HG02981 (cell line): ENCODE results near the gene RBMS2.

Experiments used
- ATAC-seq: cut with Tn5 transposase; IDR thresholded peaks from one replicate; pipeline ENCODE4 v1.9.1; 2021; ENCODE audit warnings: mild to moderate bottlenecking, moderate library complexity; ENCODE audit not compliant: unreplicated experiment

The RBMS2 gene

GRCh38 chr12:56578983-56579546 lies 57.4 kb downstream of the RBMS2 start:
- no peak for ATAC-seq

DNA sequence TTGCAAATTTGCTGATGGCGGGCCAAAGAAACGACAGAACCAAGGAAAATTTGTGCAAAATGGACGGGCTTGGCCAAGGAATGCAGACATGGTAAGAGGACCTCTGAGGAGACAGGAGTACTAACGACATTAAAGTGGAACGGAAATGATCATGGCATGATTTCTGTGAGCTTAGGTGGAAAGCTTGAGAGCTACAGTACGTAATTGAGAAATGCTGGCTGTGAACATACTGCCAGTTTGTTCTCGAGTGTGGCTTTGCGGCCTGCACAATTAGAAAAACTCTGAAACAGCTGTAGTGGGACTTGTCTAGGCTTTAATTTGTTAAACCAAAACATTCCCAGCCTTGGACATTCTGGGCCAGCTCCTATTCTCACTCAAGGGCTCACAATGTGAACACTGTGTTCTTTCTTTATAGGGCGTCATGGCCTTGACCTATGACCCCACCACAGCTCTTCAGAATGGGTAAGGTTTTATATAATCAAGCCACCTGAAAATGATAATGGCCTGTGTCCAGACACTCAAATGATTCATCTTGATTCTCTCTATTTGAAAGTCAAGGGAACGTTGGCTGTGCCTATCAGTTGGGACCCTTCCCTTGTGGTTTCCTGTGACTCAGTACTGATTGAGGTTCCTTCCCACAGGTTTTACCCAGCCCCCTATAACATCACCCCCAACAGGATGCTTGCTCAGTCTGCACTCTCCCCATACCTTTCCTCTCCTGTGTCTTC lies 60.0 kb downstream of the RBMS2 start:
- no peak for ATAC-seq

GRCh38 chr12:56585098-56585497 lies 63.5 kb downstream of the RBMS2 start:
- no peak for ATAC-seq

DNA sequence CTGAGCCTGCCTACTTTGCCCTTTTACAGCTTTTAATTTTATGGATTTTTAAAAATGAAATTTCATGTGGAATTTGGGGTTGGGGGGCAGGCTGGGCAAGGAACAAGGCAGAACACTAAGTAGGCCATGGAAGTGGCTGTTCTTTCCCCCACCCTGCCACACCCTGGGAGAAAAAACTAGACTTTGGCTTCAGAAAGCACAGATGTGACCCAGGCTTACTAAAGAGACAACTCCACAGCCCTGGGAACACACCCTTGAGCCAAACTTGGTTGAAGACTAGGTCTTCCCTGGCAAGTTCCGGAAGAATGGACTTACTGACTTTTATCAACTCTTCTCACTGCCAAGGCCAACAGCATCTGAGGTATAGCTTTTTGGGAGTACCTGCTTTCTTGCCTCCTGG lies 68.2 kb downstream of the RBMS2 start:
- no peak for ATAC-seq

- ATAC-seq = peak; percentile 54
These were observed 68.7 kb downstream of the RBMS2 start for GRCh38 chr12:56590237-56590830.

GRCh38 chr12:56591126-56591525 lies 69.5 kb downstream of the RBMS2 start:
- no peak for ATAC-seq

GRCh38 chr12:56591961-56592360 lies 70.3 kb downstream of the RBMS2 start:
- no peak for ATAC-seq

- ATAC-seq = no peak
These were observed 72.4 kb downstream of the RBMS2 start for GRCh38 chr12:56593909-56594621.

DNA sequence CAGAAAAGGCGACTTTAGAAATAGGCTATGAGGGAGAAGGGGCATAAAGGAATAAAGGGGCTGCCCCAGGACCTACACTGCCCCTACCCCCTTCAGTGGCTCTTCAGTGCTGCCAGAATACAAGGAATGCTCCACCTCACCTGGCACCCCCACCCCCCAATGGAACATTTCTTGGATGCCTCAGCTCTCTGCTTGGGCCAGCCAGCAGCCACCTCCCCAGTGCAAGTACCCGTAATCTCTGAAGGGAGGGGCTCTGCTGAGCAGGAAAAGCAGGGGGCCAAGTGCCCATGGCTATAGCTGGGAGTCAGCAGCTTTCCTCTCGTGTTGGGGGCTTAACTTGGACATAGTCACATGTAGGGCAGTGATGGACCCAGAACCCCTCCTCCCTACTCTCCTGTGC lies 75.2 kb downstream of the RBMS2 start:
- no peak for ATAC-seq

DNA sequence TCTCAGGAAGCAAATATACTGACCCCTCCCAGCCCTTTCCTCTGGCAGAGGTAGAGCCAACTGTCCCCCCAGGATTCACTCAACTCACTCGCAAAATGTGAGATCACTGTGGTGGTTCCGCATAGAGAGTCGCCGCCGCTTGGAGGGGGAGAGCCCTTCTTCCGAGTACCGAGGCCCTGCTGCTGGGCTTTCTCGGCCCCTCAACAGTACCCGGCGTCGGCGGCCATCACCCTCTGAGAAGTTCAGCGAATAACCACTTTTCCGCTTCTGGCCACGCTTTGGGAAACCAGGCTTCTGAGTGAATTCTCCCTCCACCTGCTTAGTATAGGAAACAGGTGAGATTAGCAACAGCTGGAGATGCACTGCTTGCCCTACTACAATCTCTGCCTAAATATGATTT lies 77.4 kb downstream of the RBMS2 start:
- ATAC-seq = no peak

DNA sequence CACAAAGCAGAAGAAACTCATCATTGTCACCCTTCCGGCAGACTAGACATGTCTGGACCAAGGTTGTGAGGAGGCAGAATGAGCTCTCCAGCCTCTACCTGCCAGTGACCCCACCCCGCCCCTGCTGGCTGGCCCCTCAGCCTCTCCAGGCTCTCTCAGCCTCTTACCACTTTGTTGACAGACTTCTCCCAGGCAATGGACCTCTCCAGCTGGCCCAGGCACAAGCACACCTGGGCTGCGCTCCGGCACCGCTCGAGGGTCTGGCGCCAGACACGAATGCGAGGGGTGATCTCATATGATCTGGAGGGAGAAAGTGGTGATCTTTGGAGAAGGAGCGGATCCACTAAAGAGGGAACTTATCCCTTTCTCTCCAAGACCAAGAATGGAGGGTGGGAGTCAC lies 78.2 kb downstream of the RBMS2 start:
- ATAC-seq = no peak

DNA sequence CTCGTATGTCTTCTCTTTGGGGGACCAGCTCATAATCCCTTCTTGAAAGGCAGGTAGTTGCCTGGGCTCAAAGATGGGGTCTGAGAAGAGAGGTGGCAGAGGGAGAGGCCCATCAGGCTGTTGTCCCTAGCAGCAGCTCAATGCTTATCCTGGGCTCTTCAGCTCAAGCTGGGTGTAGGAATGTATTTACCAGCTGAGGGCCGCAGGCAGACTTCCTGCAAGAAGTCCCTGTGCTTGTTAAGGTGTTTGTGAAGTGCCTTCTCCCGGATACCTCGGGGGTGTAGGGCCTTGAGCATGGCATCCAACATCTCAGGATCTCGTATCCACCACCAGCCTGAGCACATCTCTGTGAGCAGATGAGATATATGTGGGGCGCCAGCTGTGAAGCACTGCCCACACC lies 79.1 kb downstream of the RBMS2 start:
- no peak for ATAC-seq

DNA sequence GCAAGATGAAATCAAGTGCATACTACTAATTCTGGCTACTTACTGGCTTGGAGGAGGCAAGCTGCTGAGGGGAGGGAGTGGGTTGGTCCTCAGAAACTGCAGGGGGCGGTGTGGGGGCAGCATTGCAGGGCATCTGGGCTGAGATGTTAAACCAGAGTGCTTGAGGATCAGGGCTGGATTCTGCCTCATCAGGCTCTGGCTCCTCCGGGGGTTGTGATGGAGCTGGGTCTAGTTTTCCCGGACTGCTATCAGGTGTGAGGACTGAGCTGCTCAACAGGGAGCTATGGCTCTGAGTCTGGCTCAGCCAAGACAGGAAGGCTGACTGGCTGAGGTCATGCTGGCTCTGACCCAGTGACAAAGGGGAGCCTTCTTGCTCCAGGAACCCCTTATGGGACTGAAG lies 79.9 kb downstream of the RBMS2 start:
- ATAC-seq = no peak

DNA sequence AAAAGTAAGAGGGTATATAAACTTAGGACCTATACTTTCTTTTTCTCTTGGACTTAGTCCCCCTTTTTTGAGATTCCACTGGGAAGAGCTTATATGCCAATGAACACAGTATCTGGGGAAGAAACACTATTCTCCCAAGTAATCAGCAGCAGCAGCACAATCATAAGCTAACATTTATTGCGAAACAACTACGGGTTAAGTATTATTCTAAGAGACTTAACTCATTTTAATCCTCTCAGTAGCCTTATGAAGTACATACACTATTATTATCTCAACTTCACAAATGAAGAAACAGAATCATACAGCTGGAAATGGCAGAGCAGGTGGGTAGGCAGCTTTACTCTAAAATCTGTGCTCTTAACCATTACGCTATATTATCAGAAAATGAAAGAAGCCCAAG lies 80.6 kb downstream of the RBMS2 start:
- ATAC-seq = no peak

GRCh38 chr12:56604355-56604754 lies 82.7 kb downstream of the RBMS2 start:
- ATAC-seq = no peak

- no peak for ATAC-seq
These were observed 93.0 kb downstream of the RBMS2 start for GRCh38 chr12:56614627-56615026.

DNA sequence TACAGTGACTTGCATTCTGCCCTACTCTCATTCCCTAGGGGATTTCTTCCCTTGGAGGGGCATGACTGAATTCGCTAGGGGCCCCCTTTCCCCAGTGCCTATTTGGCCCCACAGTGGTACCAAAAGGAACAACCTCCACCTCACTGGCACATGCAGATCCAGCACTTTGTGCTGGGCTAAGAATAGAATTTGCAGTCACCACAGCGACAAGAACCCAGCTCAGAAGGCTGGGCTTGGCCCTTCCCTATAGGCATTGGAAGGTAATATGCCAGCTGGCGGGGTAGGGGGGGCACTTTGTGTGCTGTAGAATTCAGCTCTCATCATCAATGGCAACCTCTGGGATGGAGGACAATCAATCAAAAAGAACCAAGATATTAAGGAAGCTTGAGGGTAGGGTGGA lies 94.6 kb downstream of the RBMS2 start:
- ATAC-seq = no peak

- no peak for ATAC-seq
These were observed 95.3 kb downstream of the RBMS2 start for GRCh38 chr12:56616925-56617324.

GRCh38 chr12:56622535-56622934 lies 100.9 kb downstream of the RBMS2 start:
- no peak for ATAC-seq

DNA sequence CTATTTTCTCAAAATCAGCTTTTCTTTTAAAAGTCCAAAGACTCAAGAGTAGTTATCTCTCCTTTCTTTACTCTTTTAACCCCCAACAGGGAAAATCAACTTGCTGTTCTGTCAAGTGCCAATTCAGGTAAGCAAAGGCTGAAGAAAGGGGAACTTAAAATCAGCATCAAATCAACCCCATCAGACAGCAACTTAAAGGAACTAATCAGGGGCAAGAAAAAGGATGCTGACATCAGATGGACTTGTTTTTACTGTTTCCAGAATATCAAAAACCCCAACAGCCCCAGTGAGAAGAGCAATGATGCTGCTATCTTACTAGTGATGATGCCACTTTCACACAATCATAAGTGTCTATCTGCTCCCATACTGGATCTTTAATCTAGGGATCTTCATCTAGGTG lies 105.1 kb downstream of the RBMS2 start:
- no peak for ATAC-seq

GRCh38 chr12:56628671-56629458 lies 107.2 kb downstream of the RBMS2 start:
- no peak for ATAC-seq
